SK-N-MC (cell line): ENCODE results near the gene CBX4.

Experiments used
- DNase-seq: peaks from one replicate; pipeline ENCODE4 v3.0.0-alpha.2; 2011; ENCODE audit warnings: low read depth, low spot score
- H3K27ac ChIP-seq: fragments of 200-600 bp; sonication (generic); 2 replicates; pipeline ENCODE4 v1.5.1; 2016; ENCODE audit warnings: mixed run types
- H3K36me3 ChIP-seq: fragments of 200-600 bp; sonication (generic); 2 replicates; pipeline ENCODE4 v1.6.1; 2017; ENCODE audit warnings: antibody characterized with exemption, low read length, mixed read lengths; ENCODE audit not compliant: insufficient read depth
- H3K4me3 ChIP-seq: fragments of 200-600 bp; sonication (generic); 2 replicates; pipeline ENCODE4 v1.5.1; 2016
- H3K9ac ChIP-seq: fragments of 200-600 bp; sonication (generic); 2 replicates; pipeline ENCODE4 v1.8.0; 2017; ENCODE audit warnings: mixed run types, mixed read lengths; ENCODE audit not compliant: insufficient read length
- H3K9me3 ChIP-seq: fragments of 200-600 bp; sonication (generic); 2 replicates; pipeline ENCODE4 v1.6.1; 2017; ENCODE audit warnings: low read depth, mild to moderate bottlenecking, antibody characterized with exemption, low read length, moderate library complexity, mixed read lengths
- EZH2 ChIP-seq: fragments of 200-600 bp; sonication (generic); IDR thresholded peaks from one replicate; pipeline ENCODE4 v1.6.1; 2017; ENCODE audit warnings: antibody characterized with exemption
- FOXP2 ChIP-seq: optimal IDR thresholded peaks from 2 replicates; pipeline ENCODE3; 2011; ENCODE audit warnings: mild to moderate bottlenecking, moderate library complexity; ENCODE audit not compliant: insufficient read depth; ENCODE audit errors: extremely low read length, control extremely low read depth
- POLR2AphosphoS5 ChIP-seq: IDR thresholded peaks from 2 replicates; pipeline ENCODE4 v1.6.1; 2012; ENCODE audit warnings: mild to moderate bottlenecking, low read depth, low read length, borderline replicate concordance

The CBX4 gene

GRCh38 chr17:79829004-79829403 is 10.2 kb downstream of the CBX4 start:
- no peak overlapping the region for H3K27ac ChIP-seq
- no peaks in the 10 kb centered on the region for H3K9me3 ChIP-seq
- peaks cover 8% of the 10 kb centered on the region for H3K36me3 ChIP-seq
- no peak overlapping the region for H3K4me3 ChIP-seq
- H3K9ac ChIP-seq = no peak overlapping the region
- TF ChIP-seq EZH2 (no peak), POLR2AphosphoS5 (no peak), FOXP2 (no peak)
- DNase-seq = no peak

GRCh38 chr17:79826841-79827578 is 12.2 kb downstream of the CBX4 start:
- peak overlapping the region; percentile 59 for H3K4me3 ChIP-seq
- no peak for TF ChIP-seq POLR2AphosphoS5
- no peak for TF ChIP-seq FOXP2
- no peaks in the 10 kb centered on the region for H3K9me3 ChIP-seq
- no peak overlapping the region for H3K9ac ChIP-seq
- DNase-seq = no peak
- no peak overlapping the region for H3K27ac ChIP-seq
- no peaks in the 10 kb centered on the region for H3K36me3 ChIP-seq

GRCh38 chr17:79826204-79826680 is 13.0 kb downstream of the CBX4 start:
- no peaks in the 10 kb centered on the region for H3K36me3 ChIP-seq
- no peak for DNase-seq
- TF ChIP-seq FOXP2 (peak; percentile 53), POLR2AphosphoS5 (no peak), EZH2 (no peak)
- no peaks in the 10 kb centered on the region for H3K9me3 ChIP-seq
- H3K4me3 ChIP-seq = peak overlapping the region; percentile 59
- no peak overlapping the region for H3K9ac ChIP-seq
- peak overlapping the region; percentile 9; the same call in 1 of the 2 replicates for H3K27ac ChIP-seq

GRCh38 chr17:79825580-79825921 is 13.7 kb downstream of the CBX4 start:
- TF ChIP-seq FOXP2 (no peak), POLR2AphosphoS5 (no peak), EZH2 (no peak)
- H3K4me3 ChIP-seq = peak overlapping the region; percentile 59
- H3K36me3 ChIP-seq = no peaks in the 10 kb centered on the region
- H3K9ac ChIP-seq = no peak overlapping the region
- no peak for DNase-seq
- H3K27ac ChIP-seq = no peak overlapping the region
- H3K9me3 ChIP-seq = no peaks in the 10 kb centered on the region

- Histone ChIP-seq H3K27ac (no peak overlapping the region), H3K4me3 (no peak overlapping the region), H3K9ac (no peak overlapping the region), H3K9me3 (no peaks in the 10 kb centered on the region), H3K36me3 (no peaks in the 10 kb centered on the region)
- TF ChIP-seq POLR2AphosphoS5 (no peak), FOXP2 (no peak), EZH2 (no peak)
- DNase-seq = no peak
These were observed 14.2 kb downstream of the CBX4 start for GRCh38 chr17:79824893-79825579.

GRCh38 chr17:79824234-79824633 is 15.0 kb downstream of the CBX4 start:
- no peak for TF ChIP-seq EZH2
- TF ChIP-seq FOXP2 = no peak
- TF ChIP-seq POLR2AphosphoS5 = no peak
- no peaks in the 10 kb centered on the region for H3K36me3 ChIP-seq
- no peak overlapping the region for H3K9ac ChIP-seq
- no peak overlapping the region for H3K27ac ChIP-seq
- no peak overlapping the region for H3K4me3 ChIP-seq
- DNase-seq = no peak
- no peaks in the 10 kb centered on the region for H3K9me3 ChIP-seq

- no peak for TF ChIP-seq EZH2
- TF ChIP-seq FOXP2 = no peak
- TF ChIP-seq POLR2AphosphoS5 = no peak
- Histone ChIP-seq H3K9ac (no peak overlapping the region), H3K36me3 (no peaks in the 10 kb centered on the region), H3K4me3 (no peak overlapping the region), H3K9me3 (no peaks in the 10 kb centered on the region), H3K27ac (no peak overlapping the region)
- DNase-seq = no peak
These were observed 16.6 kb downstream of the CBX4 start for GRCh38 chr17:79822583-79823124.

GRCh38 chr17:79821331-79822095 is 17.7 kb downstream of the CBX4 start:
- Histone ChIP-seq H3K9ac (no peak overlapping the region), H3K4me3 (no peak overlapping the region), H3K27ac (no peak overlapping the region), H3K9me3 (no peaks in the 10 kb centered on the region), H3K36me3 (no peaks in the 10 kb centered on the region)
- no peak for DNase-seq
- TF ChIP-seq FOXP2 (no peak), EZH2 (no peak), POLR2AphosphoS5 (no peak)
